ENCODE measurements around the gene ERC1.

DNA sequence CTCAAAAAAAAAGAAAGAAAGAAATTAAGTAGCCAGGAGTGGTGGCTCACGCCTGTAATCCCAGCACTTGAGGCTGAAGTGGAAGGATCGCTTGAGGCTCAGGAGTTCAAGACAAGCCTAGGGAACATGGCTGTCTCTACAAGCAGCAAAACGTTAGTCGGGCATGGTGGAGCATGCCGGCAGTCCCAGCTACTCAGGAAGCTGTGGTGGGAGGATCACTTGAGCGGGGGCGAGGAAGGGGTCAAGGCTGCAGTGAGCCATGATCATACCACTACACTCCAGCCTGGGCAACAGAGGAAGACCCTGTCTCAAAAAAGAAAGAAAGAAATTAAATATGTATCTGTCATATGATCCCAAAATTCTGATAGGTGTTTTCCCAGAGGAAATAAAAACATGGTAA is 46.8 kb upstream of the ERC1 start:
- TF ChIP-seq CTCF (IDR thresholded peaks at IDR 0.05) (no peak), POLR2A (IDR thresholded peaks at IDR 0.05) (no peak)

All from uterus (tissue), 2 donors.